Endothelial cell of hepatic sinusoid (primary cell): ENCODE measurements around the gene OR14A16.

Experiments
- in situ Hi-C: cut with HindIII; loops from 2 replicates; pipeline ENCODE4 v1.10.0; 2017; ENCODE audit warnings: low sequenced_read_pairs

Gene OR14A16, protein sequence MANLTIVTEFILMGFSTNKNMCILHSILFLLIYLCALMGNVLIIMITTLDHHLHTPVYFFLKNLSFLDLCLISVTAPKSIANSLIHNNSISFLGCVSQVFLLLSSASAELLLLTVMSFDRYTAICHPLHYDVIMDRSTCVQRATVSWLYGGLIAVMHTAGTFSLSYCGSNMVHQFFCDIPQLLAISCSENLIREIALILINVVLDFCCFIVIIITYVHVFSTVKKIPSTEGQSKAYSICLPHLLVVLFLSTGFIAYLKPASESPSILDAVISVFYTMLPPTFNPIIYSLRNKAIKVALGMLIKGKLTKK

GRCh38 chr1:247824023-247824422 is at the start of gene OR14A16:
Gene OR14A16, minus strand, starts transcription at chr1:247824119. Its CDS starts 8,390 bp downstream, at chr1:247815729.
- in situ Hi-C loops: loop anchor here (5.0 kb wide), 1 partner anchor 48 kb away; no protein-coding TSS in a partner anchor

- in situ Hi-C loops: no loop called here
These were observed 41.5 kb upstream of the OR14A16 start for GRCh38 chr1:247865416-247865815.

DNA sequence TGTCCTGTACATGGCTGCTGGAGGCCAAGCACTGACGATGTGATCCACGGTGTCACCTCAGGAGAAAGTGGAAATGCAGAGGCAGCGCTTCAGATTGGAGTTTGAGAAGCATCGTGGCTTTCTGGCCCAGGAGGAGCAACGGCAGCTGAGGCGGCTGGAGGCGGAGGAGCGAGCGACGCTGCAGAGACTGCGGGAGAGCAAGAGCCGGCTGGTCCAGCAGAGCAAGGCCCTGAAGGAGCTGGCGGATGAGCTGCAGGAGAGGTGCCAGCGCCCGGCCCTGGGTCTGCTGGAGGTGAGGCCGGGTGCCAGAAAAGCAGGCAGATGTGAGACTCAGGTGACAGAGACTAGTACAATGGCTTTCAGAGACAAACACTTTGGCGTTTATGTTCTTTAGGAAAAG is 40.7 kb upstream of the OR14A16 start:
- in situ Hi-C loops: no loop called here

GRCh38 chr1:247862756-247863155 is 38.8 kb upstream of the OR14A16 start:
- in situ Hi-C loops: no loop called here

DNA sequence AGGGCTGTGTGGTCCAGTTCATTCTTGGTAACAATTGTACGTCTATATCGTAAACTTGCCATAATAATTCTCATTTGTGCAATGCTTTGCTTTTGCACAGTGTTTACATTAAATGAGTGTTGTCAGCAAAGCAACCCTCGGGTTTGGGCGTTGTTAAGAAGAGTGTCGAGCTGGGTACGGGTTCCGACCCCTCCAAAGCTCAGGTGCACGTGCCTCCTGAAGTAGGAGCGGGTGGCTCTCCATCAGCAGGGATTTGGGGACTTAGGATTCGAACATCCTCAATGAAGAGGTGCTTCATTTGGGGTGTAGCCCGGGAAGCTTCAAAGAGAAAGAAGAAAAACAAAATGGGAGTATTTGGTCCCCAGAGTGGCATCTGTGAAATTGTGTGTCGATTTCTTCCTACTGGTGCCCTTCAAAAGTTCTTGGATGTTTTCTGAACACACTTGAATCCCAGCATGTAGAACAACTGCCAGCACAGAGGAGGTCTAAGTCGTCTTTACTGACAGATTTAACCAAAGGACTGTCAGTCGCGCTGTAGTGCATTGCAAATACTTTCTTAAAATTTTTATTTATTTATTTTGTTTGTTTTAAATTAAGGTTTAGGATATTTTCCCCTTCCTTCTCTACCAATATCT is 34.2 kb upstream of the OR14A16 start:
- in situ Hi-C loops: no loop called here

GRCh38 chr1:247857069-247857984 is 33.4 kb upstream of the OR14A16 start, which contains the start of gene TRIM58:
Gene TRIM58, plus strand, starts transcription at chr1:247857187. Its CDS starts 60 bp downstream, at chr1:247857247.
- in situ Hi-C loops: no loop called here

GRCh38 chr1:247855911-247856310 is 32.0 kb upstream of the OR14A16 start:
- in situ Hi-C loops: no loop called here

DNA sequence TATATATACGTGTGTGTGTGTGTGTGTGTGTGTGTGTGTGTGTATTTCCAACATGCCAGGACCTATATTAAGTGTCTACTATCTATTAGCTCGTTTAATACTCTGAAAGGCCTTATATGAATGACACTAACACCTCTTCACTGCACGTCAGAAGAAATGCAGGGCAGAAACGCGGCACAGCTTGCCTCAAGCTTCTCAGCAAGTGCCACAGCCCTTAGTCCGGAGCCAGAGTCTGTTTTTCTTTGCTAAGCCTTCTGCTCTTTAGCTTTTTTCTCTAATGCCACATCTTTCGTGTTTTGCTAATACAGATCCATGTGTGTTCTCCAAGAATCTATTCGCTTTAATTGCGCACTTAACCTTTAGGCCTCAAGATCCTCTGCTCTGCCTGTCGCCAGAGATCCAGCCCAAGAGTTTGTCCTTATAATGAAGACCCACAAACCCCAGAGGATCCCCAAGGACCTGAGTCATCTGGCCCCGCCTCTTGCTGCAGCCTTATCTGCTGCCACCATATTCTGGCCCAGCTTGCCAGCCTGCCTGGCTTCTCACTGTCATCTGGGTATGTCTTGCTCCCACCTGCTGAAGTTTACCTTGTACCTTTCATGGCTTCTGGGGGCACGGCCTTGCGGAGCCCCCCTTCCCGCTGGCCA is 31.1 kb upstream of the OR14A16 start:
- in situ Hi-C loops: no loop called here

GRCh38 chr1:247849616-247850015 is 25.7 kb upstream of the OR14A16 start:
- in situ Hi-C loops: no loop called here

DNA sequence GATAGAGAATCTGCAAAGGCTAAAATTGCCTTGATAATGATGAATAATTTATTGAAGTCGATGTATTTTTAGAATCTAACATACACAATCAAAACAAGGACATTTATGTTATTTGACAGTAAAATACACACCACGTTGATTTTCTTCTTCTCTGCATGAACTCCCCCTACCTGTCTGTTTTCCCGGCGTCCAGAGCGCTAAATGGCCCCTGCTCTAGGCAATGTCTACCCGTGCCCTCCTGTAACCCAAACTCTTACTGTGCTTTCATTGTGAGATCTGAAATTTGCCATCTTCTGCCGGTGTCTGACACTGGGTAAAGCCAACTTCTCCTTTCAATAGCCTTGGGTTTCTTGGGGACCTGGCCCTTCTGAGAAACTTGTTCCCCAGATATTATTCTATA is 24.4 kb upstream of the OR14A16 start:
- in situ Hi-C loops: no loop called here

GRCh38 chr1:247845693-247846017 is 21.7 kb upstream of the OR14A16 start:
- in situ Hi-C loops: no loop called here

DNA sequence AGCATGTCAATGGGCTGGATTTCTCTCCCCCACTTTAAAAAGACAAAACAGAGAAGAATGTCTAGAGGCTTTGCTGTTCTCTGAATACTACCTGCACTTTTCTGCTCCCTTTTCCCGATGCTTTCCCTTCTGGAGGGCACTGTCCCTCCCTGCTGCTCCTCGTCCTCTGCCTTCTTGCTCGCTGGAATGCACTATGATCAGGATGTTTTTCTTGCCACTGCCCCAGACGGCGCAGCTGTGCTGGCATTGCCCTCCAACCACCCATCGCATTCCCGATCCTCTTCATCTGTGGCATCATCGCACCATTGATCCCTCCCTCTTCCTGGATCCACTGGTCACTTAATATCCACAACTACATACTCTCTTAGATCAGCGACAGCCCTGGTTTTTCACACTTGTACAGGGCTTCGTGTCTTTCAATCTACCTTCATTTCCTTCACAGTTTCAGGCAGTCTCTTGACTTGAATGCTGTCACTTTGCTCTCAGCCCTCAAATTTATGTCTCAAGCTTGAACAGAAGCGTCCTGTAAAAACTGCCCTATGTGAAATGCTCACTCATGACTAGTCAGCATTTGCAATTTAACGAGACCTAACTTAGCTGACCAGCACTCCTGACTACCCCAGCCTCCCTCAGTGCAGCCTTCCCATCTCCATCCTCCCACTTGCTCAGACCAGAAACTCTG is 21.2 kb upstream of the OR14A16 start:
- in situ Hi-C loops: no loop called here

GRCh38 chr1:247843411-247843810 is 19.5 kb upstream of the OR14A16 start:
- in situ Hi-C loops: no loop called here

DNA sequence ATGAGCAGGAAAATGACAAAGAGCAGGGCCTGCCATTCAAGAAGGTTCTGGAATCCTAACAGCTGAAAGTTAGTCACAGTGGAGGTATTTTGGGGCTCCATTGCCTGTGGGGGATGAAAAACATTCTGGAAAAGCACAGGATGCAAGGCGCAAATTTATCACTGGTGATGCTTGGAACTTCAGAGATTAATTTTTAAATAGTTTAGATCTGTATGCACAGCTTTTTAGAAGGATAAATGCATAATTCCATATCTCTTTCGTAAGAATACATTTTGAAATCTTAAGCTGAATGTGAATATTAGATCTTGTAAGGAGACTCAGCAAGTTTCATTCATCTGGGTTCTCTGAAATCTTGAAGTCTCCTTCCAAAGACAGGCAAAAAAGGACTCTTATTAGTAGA is 17.9 kb upstream of the OR14A16 start, which contains the start of gene OR11L1:
Gene OR11L1, minus strand, starts transcription at position 101 of the 400 bp plus-strand sequence. Its CDS starts 0 bp downstream, at position 101.
- in situ Hi-C loops: no loop called here

DNA sequence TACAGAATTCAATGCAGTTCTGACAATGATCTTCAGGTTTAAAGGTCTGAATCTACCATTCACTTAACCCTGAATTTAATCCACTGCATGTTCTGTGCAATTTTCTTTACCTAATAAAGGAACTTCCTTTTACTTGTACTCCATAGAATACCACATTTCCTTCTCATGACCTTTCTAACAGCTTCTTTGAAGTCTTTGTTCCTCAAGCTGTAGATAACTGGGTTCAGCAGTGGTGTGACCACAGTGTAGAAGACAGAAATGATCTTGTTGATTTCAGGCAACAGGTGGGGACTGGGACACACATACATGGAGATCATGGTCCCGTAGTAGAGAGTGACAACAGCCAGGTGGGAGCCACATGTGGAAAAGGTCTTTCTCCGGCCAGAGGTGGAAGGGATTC is 16.9 kb upstream of the OR14A16 start:
- in situ Hi-C loops: no loop called here

DNA sequence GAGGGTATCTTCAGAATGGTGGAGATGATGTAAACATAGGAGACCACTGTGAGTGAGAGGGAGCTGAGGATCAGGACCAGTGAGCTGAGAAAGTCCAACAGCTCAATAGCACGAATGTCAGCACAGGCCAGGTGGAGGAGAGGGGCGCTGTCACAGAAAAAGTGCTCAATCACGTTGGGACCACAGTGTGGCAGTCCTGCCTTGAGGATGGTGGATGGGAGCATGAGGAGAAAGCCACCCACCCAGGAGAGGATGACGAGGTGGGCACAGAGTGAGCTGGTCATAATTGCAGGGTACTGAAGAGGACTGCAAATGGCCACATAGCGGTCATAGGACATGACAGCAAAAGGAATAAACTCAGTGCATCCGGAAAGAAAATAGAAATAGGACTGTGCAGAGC is 9.7 kb upstream of the OR14A16 start:
- in situ Hi-C loops: no loop called here

DNA sequence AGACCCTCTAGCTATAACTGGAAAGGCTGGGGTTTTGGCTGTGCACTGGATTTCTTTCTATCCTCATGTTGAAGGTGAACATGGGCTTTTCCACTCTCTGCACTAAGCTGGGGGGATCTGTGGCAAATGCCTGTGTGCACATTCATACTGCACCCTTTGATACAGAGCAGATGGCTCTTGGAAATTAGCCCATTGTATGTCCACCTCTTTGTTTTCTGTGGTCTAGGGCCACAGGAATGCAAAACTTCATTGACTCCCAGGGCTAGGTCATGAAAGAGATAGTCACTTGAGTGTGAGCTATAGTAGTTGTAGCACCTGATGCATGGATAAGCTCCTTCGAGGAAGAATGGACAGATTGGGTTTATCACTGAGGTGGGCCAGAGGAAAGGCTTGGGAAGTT is 5.7 kb upstream of the OR14A16 start:
- in situ Hi-C loops: no loop called here

- in situ Hi-C loops: no loop called here
These were observed 1.4 kb upstream of the OR14A16 start for GRCh38 chr1:247825362-247825761.

DNA sequence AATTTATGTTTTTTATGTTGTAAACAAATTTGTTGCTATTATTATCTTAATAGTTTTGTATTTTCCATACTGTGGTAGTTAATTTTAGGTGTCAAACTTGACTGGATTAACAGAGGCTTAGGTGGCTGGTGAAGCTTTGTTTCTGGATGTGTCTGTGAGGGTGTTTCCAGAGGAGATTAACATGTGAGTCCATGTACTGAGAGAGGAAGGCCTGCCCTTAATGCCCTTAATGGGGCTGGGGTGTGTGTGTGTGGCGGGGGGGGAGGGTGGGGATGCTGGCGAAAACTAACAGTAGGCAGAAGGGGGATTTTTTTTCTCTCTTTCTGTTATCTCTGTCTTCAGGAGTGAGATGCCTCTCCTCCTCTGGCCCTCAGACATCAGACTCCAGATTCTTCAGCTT is 1.9 kb downstream of the OR14A16 start:
- in situ Hi-C loops: loop anchor here (5.0 kb wide), 1 partner anchor 50 kb away; no protein-coding TSS in a partner anchor

- in situ Hi-C loops: no loop called here
These were observed 11.3 kb downstream of the OR14A16 start for GRCh38 chr1:247812637-247813036.
